GM21515 (cell line): ENCODE measurements around the gene TGFBR3.
"Not testable (repeated sequence)": the region's sequence is repeated elsewhere in the genome, so short reads cannot be mapped to it uniquely, and the experiment has no call there.

Source experiments
- ATAC-seq: cut with Tn5 transposase; IDR thresholded peaks from one replicate; pipeline ENCODE4 v1.9.1; 2021; ENCODE audit not compliant: unreplicated experiment

TGFBR3 gene

GRCh38 chr1:91697861-91698260 is 188.1 kb downstream of the TGFBR3 start:
- ATAC-seq = no peak

- peak; percentile 83 for ATAC-seq
Observed at GRCh38 chr1:91697416-91697815, 188.5 kb downstream of the TGFBR3 start.

- no peak for ATAC-seq
Observed at GRCh38 chr1:91696321-91696720, 189.6 kb downstream of the TGFBR3 start.

- no peak for ATAC-seq
Observed at GRCh38 chr1:91693557-91693956, 192.4 kb downstream of the TGFBR3 start.

GRCh38 chr1:91691525-91691924 is 194.4 kb downstream of the TGFBR3 start:
- no peak for ATAC-seq

GRCh38 chr1:91689641-91690481 is 196.1 kb downstream of the TGFBR3 start:
- no peak for ATAC-seq

- no peak for ATAC-seq
Observed at GRCh38 chr1:91687452-91687851, 198.5 kb downstream of the TGFBR3 start.

GRCh38 chr1:91685994-91686393 is 200.0 kb downstream of the TGFBR3 start:
- no peak for ATAC-seq

- ATAC-seq = no peak
Observed at GRCh38 chr1:91684481-91685196, 201.3 kb downstream of the TGFBR3 start.

GRCh38 chr1:91683598-91683951 is 202.4 kb downstream of the TGFBR3 start:
- no peak for ATAC-seq

GRCh38 chr1:91682882-91683597 is 202.9 kb downstream of the TGFBR3 start:
- no peak for ATAC-seq

GRCh38 chr1:91680556-91681155 is 205.3 kb downstream of the TGFBR3 start:
- no peak for ATAC-seq

GRCh38 chr1:91679446-91679845 is 206.5 kb downstream of the TGFBR3 start:
- no peak for ATAC-seq

GRCh38 chr1:91676030-91676429 is 209.9 kb downstream of the TGFBR3 start:
- ATAC-seq = no peak

- ATAC-seq = no peak
Observed at GRCh38 chr1:91674107-91674506, 211.8 kb downstream of the TGFBR3 start.

- ATAC-seq = no peak
Observed at GRCh38 chr1:91673613-91674012, 212.3 kb downstream of the TGFBR3 start.

- no peak for ATAC-seq
Observed at GRCh38 chr1:91672601-91673161, 213.3 kb downstream of the TGFBR3 start.

GRCh38 chr1:91670781-91671180 is 215.2 kb downstream of the TGFBR3 start:
- ATAC-seq = no peak

GRCh38 chr1:91669584-91670350 is 216.2 kb downstream of the TGFBR3 start:
- no peak for ATAC-seq

GRCh38 chr1:91666651-91667050 is 219.3 kb downstream of the TGFBR3 start:
- ATAC-seq = not testable (repeated sequence)
